Neural cell (in vitro differentiated cells): ENCODE data around the gene FAM83F.

Experiments used
- EP300 ChIP-seq: fragments of 450-650 bp; conservative IDR thresholded peaks from 2 replicates; pipeline ENCODE4 v1.6.1; 2014; ENCODE audit warnings: antibody characterized with exemption, mild to moderate bottlenecking, moderate library complexity; ENCODE audit not compliant: poor library complexity, severe bottlenecking
- EZH2 ChIP-seq: fragments of 200-600, 300-800 bp; shearing (Covaris generic), sonication (generic); IDR thresholded peaks from 2 replicates; pipeline ENCODE4 v1.6.1; 2014; ENCODE audit warnings: antibody characterized with exemption, low read length, borderline replicate concordance, mild to moderate bottlenecking; ENCODE audit not compliant: insufficient read depth, poor library complexity, severe bottlenecking
- POLR2AphosphoS5 ChIP-seq: IDR thresholded peaks from 2 replicates; pipeline ENCODE4 v1.6.1; 2012
- TF ChIP-seq, protein P1 (sequence below): fragments of 450-650 bp; IDR thresholded peaks from 2 replicates; pipeline ENCODE4 v1.5.1; 2014; ENCODE audit warnings: antibody characterized with exemption, mild to moderate bottlenecking, moderate library complexity; ENCODE audit not compliant: poor library complexity, severe bottlenecking

DNA sequence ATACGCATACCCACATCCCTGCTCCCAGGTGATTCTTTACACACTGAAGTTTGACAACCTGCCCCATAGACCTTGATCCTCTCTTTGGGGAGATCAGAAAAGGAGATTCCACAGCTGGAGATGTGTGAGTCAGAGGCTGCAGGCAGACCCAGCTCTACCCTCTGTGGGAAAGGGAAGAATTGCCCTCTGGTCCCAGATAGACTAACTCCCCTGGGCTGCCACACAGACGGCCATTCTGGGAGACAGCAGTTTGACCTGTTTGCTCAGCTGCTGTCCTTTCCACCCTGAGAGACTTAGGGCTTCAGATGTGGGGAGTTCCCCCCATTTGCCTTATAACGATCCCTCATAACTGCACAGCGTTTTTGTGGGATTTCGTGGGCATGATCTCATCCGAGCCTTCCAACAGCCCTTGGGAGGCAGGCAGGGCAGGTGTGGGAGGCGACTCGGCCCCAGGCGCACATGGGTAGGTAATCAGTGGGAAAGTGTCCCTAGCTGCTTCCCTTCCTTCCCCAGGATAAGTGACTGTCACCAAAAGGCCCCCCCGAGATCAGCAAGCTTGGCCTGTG, 14.1 kb downstream of the FAM83F start:
- TF ChIP-seq, protein P1, sequence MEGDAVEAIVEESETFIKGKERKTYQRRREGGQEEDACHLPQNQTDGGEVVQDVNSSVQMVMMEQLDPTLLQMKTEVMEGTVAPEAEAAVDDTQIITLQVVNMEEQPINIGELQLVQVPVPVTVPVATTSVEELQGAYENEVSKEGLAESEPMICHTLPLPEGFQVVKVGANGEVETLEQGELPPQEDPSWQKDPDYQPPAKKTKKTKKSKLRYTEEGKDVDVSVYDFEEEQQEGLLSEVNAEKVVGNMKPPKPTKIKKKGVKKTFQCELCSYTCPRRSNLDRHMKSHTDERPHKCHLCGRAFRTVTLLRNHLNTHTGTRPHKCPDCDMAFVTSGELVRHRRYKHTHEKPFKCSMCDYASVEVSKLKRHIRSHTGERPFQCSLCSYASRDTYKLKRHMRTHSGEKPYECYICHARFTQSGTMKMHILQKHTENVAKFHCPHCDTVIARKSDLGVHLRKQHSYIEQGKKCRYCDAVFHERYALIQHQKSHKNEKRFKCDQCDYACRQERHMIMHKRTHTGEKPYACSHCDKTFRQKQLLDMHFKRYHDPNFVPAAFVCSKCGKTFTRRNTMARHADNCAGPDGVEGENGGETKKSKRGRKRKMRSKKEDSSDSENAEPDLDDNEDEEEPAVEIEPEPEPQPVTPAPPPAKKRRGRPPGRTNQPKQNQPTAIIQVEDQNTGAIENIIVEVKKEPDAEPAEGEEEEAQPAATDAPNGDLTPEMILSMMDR, result no peak
- no peak for TF ChIP-seq POLR2AphosphoS5
- no peak for TF ChIP-seq EZH2
- TF ChIP-seq EP300, result no peak
